ENCODE data around the gene TYRO3.

The TYRO3 gene

DNA sequence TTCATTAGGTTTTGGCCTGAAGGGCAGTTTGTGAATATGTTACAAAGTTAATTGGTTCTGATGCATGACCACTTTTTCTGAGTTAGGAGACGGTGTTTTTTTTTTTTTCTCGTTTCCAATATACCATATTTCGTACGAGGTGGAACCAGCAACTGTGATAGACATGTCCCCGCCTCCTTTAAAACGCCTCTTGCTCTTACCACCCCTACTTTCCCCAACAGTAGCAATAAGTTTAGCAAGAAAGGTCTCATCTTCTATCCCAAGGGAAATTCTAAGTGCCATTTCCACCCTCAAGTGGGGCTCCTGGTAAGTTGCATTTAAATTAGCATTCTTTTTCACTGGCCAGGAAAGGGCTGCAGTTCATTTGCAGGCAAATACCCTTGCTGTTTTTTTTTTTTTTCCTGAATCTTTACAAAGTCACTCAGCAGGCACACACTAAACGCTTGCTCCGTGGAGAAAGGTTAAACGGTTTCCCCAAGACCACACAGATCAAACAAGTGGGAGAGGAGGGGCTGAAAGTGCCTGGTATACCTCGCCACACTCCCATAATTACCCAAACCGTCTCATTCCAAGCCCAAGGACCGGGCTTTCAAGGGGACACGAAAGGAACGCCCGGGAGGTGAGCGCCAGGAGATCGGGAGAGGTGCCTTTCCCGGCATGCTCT is 61.7 kb downstream of the TYRO3 start:
- H3K36me3 Mint-ChIP-seq (ENCODE audit: low read depth) = peaks cover 8% of the 10 kb centered on the region
- peaks cover 20% of the 10 kb centered on the region for H3K27me3 Mint-ChIP-seq (ENCODE audit: low read depth, poor library complexity)
- peaks cover 52% of the 10 kb centered on the region for H3K9me3 Mint-ChIP-seq
- H3K4me3 Mint-ChIP-seq = peak overlapping the region; percentile 76
- TF ChIP-seq, protein P1, sequence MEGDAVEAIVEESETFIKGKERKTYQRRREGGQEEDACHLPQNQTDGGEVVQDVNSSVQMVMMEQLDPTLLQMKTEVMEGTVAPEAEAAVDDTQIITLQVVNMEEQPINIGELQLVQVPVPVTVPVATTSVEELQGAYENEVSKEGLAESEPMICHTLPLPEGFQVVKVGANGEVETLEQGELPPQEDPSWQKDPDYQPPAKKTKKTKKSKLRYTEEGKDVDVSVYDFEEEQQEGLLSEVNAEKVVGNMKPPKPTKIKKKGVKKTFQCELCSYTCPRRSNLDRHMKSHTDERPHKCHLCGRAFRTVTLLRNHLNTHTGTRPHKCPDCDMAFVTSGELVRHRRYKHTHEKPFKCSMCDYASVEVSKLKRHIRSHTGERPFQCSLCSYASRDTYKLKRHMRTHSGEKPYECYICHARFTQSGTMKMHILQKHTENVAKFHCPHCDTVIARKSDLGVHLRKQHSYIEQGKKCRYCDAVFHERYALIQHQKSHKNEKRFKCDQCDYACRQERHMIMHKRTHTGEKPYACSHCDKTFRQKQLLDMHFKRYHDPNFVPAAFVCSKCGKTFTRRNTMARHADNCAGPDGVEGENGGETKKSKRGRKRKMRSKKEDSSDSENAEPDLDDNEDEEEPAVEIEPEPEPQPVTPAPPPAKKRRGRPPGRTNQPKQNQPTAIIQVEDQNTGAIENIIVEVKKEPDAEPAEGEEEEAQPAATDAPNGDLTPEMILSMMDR (IDR thresholded peaks at IDR 0.05) = no peak
- H3K4me1 Mint-ChIP-seq = peaks cover 7% of the 10 kb centered on the region
- no peak overlapping the region for H3K27ac Mint-ChIP-seq
- no peak for DNase-seq

DNA sequence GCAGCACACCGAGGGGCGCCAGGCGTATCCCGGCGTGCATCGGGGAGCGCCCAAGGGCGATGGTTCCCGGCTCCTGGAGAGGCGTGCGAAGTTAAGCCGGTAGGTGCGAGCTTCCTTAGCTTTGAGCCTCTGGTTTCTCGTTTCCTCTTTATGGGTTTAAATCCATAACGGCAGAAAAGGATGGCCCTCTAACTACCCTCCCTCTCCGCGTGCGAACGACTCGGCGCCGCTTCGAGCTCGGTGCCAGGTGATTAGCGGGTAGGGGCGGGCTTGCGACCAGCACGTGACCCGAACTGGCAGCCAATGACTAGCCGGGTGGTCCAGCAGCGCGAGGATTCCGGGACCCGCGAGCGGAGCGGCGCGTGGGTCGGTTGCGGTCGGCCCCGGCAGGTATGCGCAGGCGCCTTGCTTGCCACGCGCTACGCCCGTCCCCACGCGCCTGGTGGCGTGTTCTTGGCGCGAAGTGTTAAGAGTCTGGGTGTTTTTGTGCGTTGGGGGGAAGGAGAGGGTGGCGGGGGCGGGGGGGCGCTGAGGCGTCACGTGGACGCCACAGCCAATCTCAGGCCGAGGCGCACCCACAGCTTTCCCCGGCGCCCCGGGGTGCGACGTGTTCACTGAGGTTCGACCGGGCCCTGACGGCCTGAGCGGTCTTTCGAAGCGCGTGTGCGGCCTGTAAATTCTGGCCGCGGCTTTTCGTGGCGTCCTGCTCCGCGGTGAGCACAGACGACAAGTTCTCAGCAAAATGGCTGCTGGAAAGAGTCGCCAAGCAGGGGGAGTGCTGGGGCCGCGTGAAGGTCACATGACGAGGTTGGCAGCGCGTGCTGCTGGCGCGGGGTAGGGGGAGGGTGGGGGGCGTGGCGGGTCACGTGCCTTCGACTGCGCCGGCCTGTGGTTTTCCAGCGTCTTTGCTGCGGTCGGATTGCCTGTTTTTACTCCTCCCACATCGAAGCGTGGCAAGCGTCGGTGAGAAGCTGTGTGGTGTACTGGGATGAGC is 62.5 kb downstream of the TYRO3 start:
- peak; percentile 75 for DNase-seq
- Mint-ChIP-seq H3K4me1 (peaks cover 7% of the 10 kb centered on the region), H3K9me3 (peaks cover 52% of the 10 kb centered on the region), H3K4me3 (peak overlapping the region; percentile 76), H3K27ac (no peak overlapping the region), H3K27me3 (ENCODE audit: low read depth, poor library complexity) (peaks cover 20% of the 10 kb centered on the region), H3K36me3 (ENCODE audit: low read depth) (peaks cover 8% of the 10 kb centered on the region)
- TF ChIP-seq, protein P1 (IDR thresholded peaks at IDR 0.05) = no peak

DNA sequence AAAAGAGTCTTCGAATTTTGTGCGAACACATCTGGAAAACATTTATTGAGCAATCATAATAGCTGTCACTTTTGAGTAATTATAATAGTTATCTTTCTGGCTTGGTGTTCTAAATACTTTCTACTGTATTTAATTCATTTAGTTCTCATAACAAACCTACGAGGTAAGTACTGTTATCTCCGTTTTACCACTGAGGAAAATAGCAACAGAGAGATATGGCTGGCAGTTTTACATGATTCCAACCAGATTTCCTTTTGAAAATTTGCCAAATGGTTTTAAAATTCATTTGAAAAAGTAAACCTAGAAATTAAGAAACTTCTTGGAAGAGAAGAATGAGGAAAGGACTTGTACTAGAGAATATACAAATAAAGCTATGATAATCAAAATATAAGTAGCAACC is 63.9 kb downstream of the TYRO3 start:
- Mint-ChIP-seq H3K27ac (no peak overlapping the region), H3K36me3 (ENCODE audit: low read depth) (peaks cover 14% of the 10 kb centered on the region), H3K4me1 (peaks cover 7% of the 10 kb centered on the region), H3K27me3 (ENCODE audit: low read depth, poor library complexity) (peaks cover 20% of the 10 kb centered on the region), H3K9me3 (peaks cover 44% of the 10 kb centered on the region), H3K4me3 (no peak overlapping the region)
- TF ChIP-seq, protein P1 (IDR thresholded peaks at IDR 0.05) = no peak
- no peak for DNase-seq

DNA sequence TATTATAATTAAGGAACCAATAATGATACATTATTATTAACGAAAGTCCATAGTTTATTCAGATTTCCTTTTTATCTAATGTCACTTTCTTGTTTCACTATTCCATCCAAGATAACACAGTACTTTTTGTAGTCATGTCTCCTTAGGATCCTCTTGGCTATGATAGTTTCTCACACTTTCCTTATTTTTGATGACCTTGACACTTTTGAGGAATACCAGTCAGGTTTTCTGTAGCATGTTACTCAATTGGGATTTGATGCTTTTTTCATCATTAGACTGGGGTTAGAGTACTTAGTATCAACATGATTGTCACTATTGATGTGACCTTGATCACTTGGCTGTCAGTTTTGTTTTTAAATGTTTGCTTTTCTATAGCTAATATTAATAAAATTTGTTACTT is 68.2 kb downstream of the TYRO3 start:
- H3K27me3 Mint-ChIP-seq (ENCODE audit: low read depth, poor library complexity) = peaks cover 6% of the 10 kb centered on the region
- H3K4me3 Mint-ChIP-seq = no peak overlapping the region
- TF ChIP-seq, protein P1 (IDR thresholded peaks at IDR 0.05) = no peak
- H3K27ac Mint-ChIP-seq = no peak overlapping the region
- peaks cover 10% of the 10 kb centered on the region for H3K9me3 Mint-ChIP-seq
- no peak for DNase-seq
- peaks cover 19% of the 10 kb centered on the region for H3K4me1 Mint-ChIP-seq
- H3K36me3 Mint-ChIP-seq (ENCODE audit: low read depth) = peaks cover 14% of the 10 kb centered on the region

DNA sequence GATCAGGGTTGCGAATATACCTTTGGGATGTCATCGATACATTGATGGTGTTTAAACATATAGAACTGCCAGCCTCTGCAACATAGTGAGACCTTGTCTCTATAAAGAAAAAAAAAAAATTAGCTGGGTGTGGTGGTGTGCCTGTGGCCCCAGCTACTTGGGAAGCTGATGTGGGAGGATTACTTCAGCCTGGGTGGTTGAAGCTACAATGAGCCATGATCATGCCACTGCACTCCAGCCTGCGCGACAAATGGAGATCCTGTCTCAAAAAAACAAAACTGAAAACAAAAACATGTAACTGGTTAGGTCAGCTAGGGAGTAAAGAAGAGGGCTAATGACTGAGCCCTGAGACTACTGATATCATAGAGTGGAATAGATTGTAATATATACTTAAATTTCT is 70.5 kb downstream of the TYRO3 start:
- Mint-ChIP-seq H3K27ac (no peak overlapping the region), H3K4me3 (no peak overlapping the region), H3K4me1 (peaks cover 19% of the 10 kb centered on the region), H3K36me3 (ENCODE audit: low read depth) (peaks cover 6% of the 10 kb centered on the region), H3K9me3 (no peaks in the 10 kb centered on the region), H3K27me3 (ENCODE audit: low read depth, poor library complexity) (no peaks in the 10 kb centered on the region)
- DNase-seq = no peak
- TF ChIP-seq, protein P1 (IDR thresholded peaks at IDR 0.05) = no peak
